ENCODE data around the gene SH3BGRL. TPM values are rescaled to one million over a fixed set of nuclear protein-coding genes. Genes with fewer than 3 reads are reported as not detected.

Gene SH3BGRL
- polyA plus RNA-seq, 3 donors, result 203 to 374 (median 318) TPM

DNA sequence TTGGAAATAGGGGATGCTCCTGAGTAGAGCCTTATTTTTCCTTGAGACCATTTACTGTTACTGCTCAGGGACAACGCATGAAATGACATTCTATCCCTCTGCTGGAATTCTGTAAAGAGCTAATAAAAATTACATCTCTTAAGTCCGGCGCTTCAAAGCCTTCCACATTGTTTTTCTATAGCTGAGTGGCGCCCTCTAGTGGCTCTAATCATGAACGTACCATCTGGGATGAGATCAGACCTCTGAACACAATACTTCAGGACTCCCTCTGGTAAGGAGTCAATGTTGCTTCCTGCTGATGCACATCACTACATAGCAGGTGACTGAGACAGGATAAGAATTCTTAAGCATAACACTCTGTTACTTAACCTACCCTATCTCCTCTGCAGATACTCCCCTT is 6.2 kb upstream of the SH3BGRL start:
- Mint-ChIP-seq H3K36me3 (no peaks in the 10 kb centered on the region), H3K27ac (no peak overlapping the region), H3K9me3 (peaks cover 0 to 1% (median 0%) of the 10 kb centered on the region in 7 donors), H3K4me1 (peaks cover 14% of the 10 kb centered on the region), H3K27me3 (ENCODE audit: low read depth in 3 of 3) (no peaks in the 10 kb centered on the region), H3K4me3 (no peak overlapping the region)
- Histone ChIP-seq H4K20me1 (ENCODE audit: insufficient read depth, low read length) (no peaks in the 10 kb centered on the region), H3K36me3 (replicated peaks in 1 of 2; ENCODE audit: control insufficient read depth in 1 of 2, insufficient read depth in 2 of 2, low read length in 2 of 2) (no peaks in the 10 kb centered on the region), H3K4me2 (replicated peaks; ENCODE audit: extremely low read depth, low read length, poor library complexity, severe bottlenecking) (no peak overlapping the region), H3K9me3 (replicated peaks in 1 of 2; ENCODE audit: control insufficient read depth in 1 of 2, insufficient read depth in 1 of 2, low read length in 2 of 2) (no peaks in the 10 kb centered on the region), H3K27ac (ENCODE audit: low read depth in 1 of 2, low read length in 2 of 2) (no peak overlapping the region), H3K79me2 (ENCODE audit: insufficient read depth, low read length) (no peaks in the 10 kb centered on the region), H3K27me3 (ENCODE audit: control insufficient read depth in 2 of 2, insufficient read depth in 2 of 2, low read length in 2 of 2) (no peaks in the 10 kb centered on the region), H3K4me3 (replicated peaks in 1 of 3; ENCODE audit: low read depth in 2 of 3, low read length in 3 of 3) (no peak overlapping the region), H2AFZ (ENCODE audit: insufficient read depth, low read depth, low read length, poor library complexity, severe bottlenecking) (no peak overlapping the region), H3K9ac (ENCODE audit: insufficient read depth, low read length, poor library complexity, severe bottlenecking) (no peak overlapping the region), H3K4me1 (ENCODE audit: control insufficient read depth in 1 of 2, insufficient read depth in 2 of 2, low read length in 2 of 2) (peaks cover 2 to 5% of the 10 kb centered on the region in 2 donors)
- WGBS (ENCODE audit: insufficient coverage), result no CpG with 5 or more reads among the region's 5 CpGs
- TF ChIP-seq, protein P1, sequence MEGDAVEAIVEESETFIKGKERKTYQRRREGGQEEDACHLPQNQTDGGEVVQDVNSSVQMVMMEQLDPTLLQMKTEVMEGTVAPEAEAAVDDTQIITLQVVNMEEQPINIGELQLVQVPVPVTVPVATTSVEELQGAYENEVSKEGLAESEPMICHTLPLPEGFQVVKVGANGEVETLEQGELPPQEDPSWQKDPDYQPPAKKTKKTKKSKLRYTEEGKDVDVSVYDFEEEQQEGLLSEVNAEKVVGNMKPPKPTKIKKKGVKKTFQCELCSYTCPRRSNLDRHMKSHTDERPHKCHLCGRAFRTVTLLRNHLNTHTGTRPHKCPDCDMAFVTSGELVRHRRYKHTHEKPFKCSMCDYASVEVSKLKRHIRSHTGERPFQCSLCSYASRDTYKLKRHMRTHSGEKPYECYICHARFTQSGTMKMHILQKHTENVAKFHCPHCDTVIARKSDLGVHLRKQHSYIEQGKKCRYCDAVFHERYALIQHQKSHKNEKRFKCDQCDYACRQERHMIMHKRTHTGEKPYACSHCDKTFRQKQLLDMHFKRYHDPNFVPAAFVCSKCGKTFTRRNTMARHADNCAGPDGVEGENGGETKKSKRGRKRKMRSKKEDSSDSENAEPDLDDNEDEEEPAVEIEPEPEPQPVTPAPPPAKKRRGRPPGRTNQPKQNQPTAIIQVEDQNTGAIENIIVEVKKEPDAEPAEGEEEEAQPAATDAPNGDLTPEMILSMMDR (IDR thresholded peaks at IDR 0.05), result peak; percentile 73
- DNase-seq, result peak; percentile 34 to 52 (median 49)
- intact Hi-C loops (cut with micrococcal nuclease), result no loop called here

DNA sequence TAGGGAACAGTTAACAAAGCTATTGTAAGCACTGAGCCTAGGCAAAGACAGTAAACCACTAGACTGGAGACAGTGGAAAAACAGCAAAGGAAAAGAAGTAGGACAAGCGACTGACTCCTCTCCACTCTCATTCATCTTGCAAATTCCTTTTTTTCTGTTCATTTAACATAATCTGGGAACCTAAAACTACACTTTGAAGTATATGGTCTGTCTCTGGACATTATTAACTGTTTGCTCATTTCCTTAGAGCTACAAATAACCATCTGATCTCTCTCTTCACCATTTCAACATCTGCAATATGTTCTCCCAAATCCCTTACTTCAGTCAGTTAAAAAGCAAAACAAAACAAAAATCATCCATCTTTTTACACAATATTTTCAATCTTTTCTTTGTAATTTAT is 831 bp upstream of the SH3BGRL start:
- Histone ChIP-seq H3K27ac (ENCODE audit: low read depth in 1 of 2, low read length in 2 of 2) (peak overlapping the region in 1 of 2 donors; percentile 84), H3K36me3 (replicated peaks in 1 of 2; ENCODE audit: control insufficient read depth in 1 of 2, insufficient read depth in 2 of 2, low read length in 2 of 2) (no peaks in the 10 kb centered on the region), H3K9ac (ENCODE audit: insufficient read depth, low read length, poor library complexity, severe bottlenecking) (peak overlapping the region; percentile 52), H2AFZ (ENCODE audit: insufficient read depth, low read depth, low read length, poor library complexity, severe bottlenecking) (peak overlapping the region; percentile 69), H3K9me3 (replicated peaks in 1 of 2; ENCODE audit: control insufficient read depth in 1 of 2, insufficient read depth in 1 of 2, low read length in 2 of 2) (no peaks in the 10 kb centered on the region), H4K20me1 (ENCODE audit: insufficient read depth, low read length) (no peaks in the 10 kb centered on the region), H3K4me2 (replicated peaks; ENCODE audit: extremely low read depth, low read length, poor library complexity, severe bottlenecking) (peak overlapping the region; percentile 84), H3K4me1 (ENCODE audit: control insufficient read depth in 1 of 2, insufficient read depth in 2 of 2, low read length in 2 of 2) (peaks cover 17 to 34% of the 10 kb centered on the region in 2 donors), H3K79me2 (ENCODE audit: insufficient read depth, low read length) (peaks cover 34% of the 10 kb centered on the region), H3K27me3 (ENCODE audit: control insufficient read depth in 2 of 2, insufficient read depth in 2 of 2, low read length in 2 of 2) (no peaks in the 10 kb centered on the region), H3K4me3 (replicated peaks in 1 of 3; ENCODE audit: low read depth in 2 of 3, low read length in 3 of 3) (peak overlapping the region; percentile 51 to 82 (median 75))
- Mint-ChIP-seq H3K4me1 (peaks cover 37% of the 10 kb centered on the region), H3K4me3 (peak overlapping the region; percentile 94 to 95), H3K9me3 (peaks cover 0 to 3% (median 0%) of the 10 kb centered on the region in 7 donors), H3K27me3 (ENCODE audit: low read depth in 3 of 3) (no peaks in the 10 kb centered on the region), H3K27ac (peak overlapping the region; percentile 89 to 98 (median 91)), H3K36me3 (peaks cover 2 to 3% of the 10 kb centered on the region in 2 donors)
- DNase-seq, result no peak
- WGBS (ENCODE audit: insufficient coverage), result no CpG with 5 or more reads among the region's 1 CpG
- intact Hi-C loops (cut with micrococcal nuclease), result no loop called here
- TF ChIP-seq, protein P1 (IDR thresholded peaks at IDR 0.05), result no peak
